ENCODE results near the gene SRSF3.
"Not testable (repeated sequence)": the region's sequence is repeated elsewhere in the genome, so short reads cannot be mapped to it uniquely, and the experiment has no call there.

SRSF3 gene

DNA sequence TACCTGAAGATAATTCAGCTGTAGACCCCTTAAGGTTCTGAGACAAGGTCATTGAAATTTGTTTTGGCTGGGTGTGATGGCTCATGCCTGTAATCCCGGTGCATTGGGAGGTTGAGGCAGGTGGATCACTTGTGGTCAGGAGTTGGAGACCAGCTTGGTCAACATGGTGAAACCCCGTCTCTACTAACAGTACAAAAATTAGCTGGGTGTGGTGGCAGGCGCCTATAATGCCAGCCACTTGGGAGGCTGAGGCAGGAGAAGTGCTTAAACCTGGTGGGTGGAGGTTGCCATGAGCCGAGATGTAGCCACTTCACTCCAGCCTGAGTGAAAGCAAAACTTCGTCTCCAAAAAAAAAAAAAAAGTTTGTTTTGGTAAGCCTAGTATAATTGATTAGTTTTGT lies 11.0 kb downstream of the SRSF3 start:
- DNase-seq (ENCODE audit: low spot score) = no peak

DNA sequence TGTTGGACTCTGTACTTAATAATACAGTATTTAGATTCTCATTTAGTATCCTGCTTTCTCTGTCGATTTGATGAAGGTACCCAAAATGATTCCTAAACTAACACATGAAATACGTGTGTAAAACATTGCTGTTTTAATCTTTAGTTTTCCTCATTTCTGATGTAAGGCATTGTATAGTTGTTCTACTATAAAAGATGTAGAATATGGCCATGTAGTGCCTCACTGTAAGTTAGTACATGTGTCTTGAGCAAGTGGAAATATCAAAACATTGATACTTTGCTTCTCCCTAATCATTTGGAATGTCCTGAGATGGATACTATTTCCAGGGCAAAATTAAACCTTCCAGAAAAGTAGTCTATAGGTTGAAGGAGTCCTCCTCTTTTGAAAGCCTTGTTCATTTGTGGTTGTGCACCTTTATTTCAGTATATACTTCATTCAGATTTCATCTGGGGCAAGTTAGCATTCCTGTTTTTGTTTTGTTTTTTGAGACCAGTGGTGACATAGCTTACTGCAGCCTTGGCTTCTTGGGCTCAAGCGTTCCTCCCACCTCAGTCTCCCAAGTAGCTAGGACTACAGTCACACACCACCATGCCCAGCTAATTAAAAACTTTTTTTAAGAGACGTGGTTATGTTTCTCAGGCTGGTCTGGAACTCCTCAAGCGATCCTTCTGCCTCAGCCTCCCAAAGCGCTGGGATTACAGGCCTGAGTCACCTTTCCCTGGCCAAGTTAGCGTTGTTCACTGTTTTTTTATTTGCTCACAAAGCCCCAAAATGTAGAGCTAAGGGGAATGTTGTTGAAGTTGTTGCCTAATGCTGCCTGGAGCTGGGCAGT lies 11.6 kb downstream of the SRSF3 start:
- DNase-seq (ENCODE audit: low spot score) = peak; percentile 32

DNA sequence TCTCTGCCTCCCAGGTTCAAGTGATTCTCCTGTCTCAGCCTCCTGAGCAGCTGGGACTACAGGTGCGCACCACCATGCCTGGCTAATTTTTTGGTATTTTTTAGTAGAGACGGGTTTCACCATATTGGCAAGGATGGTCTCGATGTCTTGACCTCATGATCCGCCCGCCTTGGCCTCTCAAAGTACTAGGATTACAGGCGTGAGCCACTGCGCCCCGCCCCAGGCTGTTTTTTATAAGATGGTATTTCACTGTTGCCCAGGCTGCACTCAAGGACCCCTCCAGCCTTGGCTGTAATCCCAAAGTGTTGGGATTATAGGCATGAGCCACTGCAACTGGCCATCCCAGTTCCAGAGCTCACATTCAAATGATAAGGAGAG lies 13.1 kb downstream of the SRSF3 start:
- DNase-seq (ENCODE audit: low spot score) = not testable (repeated sequence)

DNA sequence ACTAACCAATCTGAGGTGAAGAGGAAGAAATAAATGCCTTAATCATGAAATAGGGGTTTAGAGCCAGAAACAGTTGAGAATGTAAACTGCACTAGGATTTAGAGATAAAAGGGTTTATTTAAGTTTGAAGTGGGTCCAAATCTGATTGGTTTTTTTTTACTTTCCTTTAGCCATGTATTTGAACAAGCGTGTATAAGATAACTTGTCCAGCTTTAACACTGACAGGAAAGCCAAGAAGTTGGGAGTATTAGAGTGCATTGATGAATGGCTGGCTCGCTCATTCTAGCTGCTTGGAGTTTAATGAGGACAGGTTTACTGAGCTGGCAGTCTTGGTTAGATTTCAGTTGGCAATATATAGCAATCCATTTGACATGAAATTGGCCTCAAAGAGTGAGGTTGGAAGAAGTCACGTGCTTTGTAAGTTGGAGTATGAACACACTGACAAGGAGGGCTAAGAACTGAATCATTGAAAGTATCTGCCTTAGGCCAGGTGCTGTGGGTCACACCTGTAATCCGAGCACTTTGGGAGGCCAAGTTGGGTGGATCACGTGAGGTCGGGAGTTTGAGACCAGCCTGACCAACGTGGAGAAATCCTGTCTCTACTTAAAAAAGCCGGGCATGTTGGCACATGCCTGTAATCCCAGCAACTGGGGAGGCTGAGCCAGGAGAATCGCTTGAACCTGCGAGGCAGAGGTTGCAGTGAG lies 13.7 kb downstream of the SRSF3 start:
- DNase-seq (ENCODE audit: low spot score) = no peak

DNA sequence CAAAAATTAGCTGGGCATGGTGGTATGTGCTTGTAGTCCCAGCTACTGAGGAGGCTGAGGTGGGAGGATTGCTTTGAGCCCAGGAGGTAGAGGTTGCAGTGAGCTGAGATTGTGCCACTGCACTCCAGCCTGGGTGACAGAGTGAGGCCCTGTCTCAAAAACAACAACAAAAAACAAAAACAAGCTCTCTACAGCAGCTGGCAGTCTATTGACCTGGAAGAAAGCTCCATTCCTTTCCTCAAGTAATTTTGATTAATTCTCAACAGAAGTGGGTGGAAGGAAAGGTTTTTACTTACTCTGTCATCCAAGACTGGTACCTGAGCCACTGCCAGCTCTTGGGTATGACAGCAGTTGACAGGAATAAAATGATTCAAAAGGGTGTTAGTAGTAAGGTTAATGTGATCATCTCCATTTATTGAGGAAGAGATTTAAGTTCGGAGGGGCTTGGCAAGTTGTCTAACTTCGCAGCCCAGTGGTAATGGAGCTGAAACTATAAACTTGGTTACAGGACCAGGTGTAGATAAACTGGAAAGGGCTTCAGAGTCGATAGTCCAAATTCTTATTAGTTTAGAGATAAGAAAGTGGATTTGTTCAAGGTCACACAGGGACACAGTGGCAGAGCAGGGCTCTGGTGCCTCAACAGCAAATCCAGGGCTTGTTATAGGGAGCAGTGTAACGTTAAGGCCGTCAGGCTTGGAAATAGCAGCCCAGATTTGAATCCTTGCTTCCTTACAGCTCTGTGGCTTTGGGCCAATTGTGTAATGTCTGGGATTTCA lies 14.8 kb downstream of the SRSF3 start:
- DNase-seq (ENCODE audit: low spot score) = no peak

DNA sequence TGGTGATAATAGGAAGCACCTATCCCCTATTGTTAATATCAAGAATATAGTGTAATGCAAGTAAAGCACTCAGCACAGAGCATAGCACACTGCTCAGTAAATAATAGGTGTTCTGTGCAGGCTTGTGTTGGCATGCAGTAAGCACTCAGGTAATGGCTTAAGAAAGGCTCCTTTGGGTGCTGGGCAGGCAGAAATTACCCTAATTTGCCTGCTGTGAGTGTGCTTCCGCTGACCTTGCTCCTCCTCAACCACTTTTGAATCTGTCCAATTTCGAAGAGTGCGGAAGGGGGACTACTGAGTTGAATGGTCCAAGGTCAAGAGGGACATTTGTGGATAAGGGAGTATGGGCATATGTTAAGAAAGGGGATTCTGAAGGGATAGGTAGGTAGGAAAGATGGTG lies 15.4 kb downstream of the SRSF3 start:
- no peak for DNase-seq (ENCODE audit: low spot score)

DNA sequence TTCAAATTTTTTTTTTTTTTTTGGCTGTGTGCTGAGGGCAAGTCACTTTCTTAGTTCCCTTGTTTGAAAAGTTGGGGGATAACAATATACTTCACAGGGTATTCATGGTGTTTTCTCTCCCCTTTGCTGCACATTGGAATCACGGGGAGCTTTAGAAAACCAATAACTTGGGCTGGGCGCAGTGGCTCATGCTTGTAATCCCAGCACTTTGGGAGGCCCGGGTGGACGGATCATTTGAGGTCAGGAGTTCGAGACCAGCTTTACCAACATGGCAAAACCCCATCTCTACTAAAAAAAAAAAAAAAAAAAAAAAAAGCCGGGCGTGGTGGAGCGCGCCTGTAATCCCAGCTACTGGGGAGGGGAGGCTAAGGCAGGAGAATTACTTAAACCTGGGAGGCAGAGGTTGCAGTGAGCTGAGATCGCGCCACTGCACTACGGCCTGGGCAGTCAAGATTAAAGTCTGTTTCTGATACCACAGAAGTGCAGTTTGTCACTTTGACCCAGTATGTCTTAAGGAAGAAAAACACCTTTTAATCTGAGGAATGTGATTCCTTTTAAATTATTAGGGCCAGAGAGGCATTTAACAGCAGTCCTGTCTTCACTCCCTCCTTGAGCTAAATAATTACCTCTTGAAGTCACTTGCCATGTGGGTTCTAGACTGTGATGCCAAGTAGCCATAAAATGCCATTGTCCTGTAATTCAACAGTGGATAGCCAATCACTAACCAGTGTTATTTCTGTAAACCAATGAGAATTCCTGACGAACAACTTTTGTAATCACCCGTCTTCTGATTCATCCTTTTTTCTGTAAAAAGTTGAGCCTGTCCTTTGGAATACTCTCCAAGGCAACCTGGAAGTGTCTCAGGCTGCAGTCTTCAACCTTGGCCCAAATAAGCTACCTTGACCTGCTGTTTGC lies 16.1 kb downstream of the SRSF3 start:
- DNase-seq (ENCODE audit: low spot score) = peak; percentile 9

DNA sequence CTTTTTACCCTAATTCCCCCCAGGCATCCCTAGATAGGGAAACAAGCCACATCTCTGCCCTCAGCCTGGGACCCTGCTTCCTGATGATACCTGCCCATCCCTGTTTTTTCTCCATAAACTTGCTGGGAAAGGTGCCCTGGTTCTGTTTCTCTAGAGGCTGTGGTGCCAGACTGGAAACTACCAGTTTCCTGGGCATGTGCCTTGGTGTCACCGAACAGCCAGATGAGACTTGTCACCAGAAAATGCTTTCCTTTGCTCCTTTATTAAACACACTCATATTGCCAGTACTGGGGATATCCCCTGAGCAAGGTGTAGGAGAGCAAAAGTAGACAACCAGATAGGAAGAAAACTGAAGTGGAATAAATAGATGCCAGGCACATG lies 16.8 kb downstream of the SRSF3 start:
- no peak for DNase-seq (ENCODE audit: low spot score)

DNA sequence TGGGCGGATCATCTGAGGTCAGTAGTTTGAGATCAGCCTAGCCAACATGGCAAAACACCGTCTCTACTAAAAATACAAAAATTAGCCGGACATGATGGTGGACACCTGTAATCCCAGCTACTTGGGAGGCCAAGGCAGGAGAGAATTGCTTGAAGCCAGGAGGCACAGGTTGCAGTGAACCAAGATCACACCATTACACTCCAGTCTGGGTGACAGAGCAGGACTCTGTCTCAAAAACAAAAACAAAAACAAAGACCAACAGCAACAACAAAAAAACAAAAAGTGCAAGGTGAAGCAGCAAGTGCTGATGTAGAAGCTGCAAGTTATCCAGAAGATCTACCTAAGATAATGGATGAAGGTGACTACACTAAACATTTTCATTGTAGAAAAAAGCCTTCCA lies 17.5 kb downstream of the SRSF3 start:
- DNase-seq (ENCODE audit: low spot score) = not testable (repeated sequence)

DNA sequence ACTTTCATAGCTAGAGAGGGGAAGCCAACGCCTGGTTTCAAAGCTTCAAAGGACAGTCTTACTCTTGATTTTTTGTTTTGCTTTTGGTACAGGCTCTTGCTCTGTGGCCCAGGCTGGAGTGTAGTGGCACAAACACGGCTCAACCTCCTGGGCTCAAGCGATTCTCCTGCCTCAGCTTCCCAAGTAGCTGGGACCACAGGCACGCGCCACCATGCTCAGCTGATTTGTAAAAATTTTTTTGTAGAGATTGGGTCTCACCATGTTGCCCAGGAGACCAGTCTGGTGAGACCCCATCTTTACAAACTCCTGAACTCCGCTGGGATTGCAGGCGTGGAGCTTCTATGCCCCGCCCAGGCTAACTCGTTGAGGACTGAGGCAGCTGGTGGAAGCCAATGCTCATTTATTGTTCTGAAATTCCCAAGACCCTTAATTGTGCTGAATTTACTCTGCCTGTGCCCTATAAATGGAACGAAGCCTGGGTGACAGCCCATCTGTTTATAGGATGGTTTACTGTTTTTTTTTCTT lies 18.0 kb downstream of the SRSF3 start:
- no peak for DNase-seq (ENCODE audit: low spot score)

DNA sequence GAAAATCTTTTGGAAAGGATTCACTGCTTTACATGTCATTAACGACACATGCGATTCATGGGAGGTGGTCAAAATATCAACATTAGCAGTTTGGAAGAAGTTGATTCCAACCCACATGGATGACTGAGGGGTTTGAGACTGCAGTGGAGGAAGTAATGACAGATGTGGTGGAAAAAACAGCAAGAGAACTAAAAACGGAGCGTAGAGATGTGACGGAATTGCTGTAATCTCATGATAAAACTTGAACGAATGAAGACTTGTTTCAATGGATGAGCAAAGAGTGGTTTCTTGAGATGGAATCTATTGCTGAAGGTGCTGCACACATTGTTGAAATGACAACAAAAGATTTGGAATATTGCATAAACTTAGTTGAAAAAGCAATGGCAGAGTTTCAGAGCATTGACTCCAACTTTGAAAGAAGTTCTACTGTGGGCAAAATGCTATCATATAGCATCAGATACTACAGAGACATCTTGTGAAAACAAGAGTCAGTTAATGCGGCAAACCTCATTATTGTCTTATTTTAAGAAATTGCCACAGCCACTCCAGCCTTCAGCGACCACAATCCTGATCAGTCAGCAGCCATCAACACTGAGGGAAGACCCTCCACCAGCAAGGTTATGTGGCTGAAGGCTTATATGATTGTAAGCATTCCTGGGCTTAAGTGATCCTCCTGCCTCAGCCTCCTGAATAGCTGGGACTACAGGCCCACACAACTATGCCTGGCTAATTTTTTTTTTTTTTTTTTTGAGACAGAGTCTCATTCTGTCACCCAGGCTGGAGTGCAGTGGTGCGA lies 19.2 kb downstream of the SRSF3 start:
- DNase-seq (ENCODE audit: low spot score) = no peak

DNA sequence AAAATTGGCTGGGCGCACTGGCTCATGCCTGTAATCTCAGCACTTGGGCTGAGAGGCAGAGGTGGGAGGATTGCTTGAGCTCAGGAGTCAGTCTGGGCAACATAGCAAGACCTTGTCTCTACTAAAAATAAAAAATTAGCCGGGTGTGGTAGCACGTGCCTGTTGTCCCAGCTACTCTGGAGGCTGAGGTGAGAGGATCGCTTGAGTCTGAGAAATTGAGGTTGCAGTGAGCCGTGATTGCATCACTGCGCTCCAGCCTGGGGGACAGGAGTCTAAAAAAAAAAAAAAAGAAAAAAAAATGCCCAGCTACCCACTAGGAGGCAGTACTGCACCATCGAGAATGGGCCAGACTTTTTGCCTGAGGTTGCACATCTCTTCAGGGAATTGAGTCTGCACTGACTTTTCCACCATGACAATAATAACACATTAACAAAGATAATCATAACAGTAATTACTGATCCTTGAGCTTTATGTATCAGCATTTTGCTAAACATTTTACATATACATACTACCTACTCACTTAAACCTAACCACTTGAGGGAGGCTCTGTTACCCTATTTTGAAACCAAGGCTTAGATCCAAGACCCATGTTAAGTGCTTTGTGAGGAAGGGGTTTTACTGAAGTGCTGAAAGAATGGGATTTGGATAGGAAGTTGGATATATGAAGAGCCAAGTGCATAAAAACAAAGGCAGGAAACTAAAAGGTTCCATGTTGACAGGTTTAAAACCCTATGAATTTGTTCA lies 21.0 kb downstream of the SRSF3 start:
- peak; percentile 72 for DNase-seq (ENCODE audit: low spot score)

DNA sequence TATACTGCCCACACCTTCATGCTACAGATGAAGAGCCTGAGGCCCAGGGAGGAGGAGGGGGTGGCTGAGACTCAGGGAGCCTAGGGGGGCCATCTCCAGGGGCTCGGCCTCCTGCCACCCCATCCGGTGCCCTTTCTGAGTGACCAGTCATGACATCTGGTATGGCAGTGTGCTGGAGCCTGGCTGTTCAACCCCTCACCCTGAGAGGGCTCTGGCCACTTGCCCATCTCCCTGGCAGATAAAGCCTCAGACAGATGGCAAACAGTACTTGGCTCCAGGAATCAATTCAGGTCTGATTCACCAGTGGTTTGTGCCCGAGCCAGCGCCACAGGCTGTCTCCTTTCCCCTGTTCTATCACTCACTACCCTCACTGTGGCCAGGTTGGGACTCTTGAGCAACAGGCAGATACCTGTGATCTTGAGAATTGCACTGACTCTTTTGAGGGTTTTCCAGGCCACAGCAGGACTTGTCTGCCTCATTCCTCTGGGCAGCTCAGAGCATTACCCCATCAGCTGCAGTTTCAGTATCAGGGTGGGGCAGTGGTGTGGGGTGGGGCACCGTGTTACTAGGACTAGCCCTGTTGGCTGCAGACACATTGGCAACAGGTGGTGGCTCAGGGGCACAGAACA lies 22.8 kb downstream of the SRSF3 start:
- peak; percentile 87 for DNase-seq (ENCODE audit: low spot score)

DNA sequence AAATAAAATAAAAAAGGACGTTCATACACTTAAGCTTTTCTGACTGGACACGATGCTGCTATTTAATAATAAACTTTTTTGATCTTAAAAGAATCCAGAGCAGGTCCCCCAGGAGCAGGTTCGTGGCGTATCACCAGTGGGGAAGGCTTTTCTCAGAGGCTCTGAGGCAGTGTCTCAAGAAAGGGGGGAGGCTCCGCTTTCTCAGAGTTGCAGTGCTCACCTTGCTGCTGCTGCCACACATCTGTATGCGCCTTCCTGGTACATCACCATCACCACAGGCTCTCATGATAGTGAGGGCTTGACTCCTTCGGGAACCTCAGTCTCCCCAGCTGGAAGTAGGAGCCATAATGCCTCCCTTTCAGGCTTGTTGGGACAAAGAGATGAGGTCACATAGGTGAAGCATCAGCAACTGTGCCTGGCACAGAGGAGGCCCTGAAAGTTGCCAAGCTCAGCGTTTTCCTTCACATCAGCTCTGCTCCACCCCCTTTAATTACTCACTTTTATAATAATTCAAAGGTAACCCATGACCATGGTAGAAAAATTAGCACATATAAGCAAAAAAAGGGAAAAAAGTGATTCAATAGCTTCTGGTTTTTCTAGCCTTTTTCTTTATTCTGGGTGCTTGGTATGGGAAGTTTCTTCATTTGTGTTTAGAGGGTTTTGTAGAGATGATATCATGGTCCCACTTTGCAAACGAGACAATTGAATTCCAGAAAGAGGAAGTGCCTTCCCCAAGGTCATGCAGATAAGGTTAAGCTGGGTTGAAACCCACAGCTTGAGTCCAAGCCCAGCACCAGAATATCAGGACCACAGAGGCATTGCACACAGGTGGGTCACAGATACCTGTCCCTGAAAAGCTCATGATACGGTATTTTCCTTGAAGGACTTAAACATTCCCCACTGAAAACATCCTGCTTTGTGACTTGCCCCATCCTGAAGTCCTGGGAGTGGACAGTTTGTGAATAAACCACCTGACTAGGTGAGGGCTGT lies 24.5 kb downstream of the SRSF3 start:
- DNase-seq (ENCODE audit: low spot score) = no peak

DNA sequence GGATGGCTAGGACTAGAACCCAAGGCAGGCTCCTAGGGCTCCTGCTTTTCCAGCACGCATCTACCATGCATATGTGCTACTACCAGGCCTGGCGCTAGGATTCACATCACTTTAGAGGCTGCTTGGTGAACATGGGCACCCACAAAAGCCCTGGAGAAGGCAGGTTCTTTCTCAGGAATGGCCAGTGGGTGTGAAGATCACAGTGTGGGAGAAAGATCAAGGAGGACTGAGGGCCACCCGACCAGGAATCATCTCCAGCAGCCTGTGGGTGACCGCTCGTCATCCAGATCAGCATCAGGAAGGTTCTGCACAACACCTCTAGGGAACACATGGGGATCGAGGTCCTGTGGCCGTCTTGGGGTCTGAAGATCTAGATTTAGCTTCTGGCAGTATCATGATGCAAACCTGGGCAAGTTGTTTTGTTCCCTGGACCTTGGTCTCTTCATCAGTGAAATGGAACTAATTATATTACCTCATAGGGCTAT lies 27.3 kb downstream of the SRSF3 start:
- no peak for DNase-seq (ENCODE audit: low spot score)

DNA sequence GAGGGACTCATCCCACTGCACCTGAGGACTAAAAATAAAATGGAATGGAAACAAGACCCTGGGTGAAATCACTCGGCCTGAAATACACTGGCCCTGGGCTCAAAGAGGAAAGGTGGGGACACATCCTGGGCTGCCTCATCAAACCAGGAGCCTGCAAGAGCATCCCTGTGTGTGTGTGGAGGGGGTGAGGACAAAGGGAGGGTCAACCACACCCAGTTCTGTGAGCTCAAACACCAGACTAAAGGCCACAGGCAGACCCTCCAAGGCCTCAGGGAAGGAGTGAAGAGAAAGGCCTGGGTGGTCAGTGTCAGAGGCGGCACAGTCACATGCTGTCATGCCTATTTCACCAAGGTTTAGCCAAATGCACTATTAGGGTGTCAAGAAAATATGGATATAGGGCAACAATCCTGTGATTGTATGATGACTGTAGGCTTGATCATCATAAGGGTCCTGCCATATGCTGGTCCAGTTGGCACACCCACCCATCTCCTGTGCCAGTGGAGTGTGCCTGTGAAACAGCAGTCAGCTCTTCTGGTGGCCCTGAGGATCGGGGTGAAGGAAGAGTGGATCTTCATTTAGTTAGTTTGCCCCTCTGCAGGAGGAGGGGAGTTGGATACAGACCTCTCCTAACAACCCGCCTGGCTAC lies 28.9 kb downstream of the SRSF3 start:
- DNase-seq (ENCODE audit: low spot score) = no peak

Data from kidney tubule cell (primary cell).